Measurements from ENCODE around the gene ETV1.

Gene ETV1

GRCh38 chr7:13984831-13985685 lies 4.4 kb downstream of the ETV1 start:
- H3K9me3 ChIP-seq (ENCODE audit: control insufficient read depth, low read depth, low read length) = no peaks in the 10 kb centered on the region
- peak overlapping the region; percentile 90 for H3K4me3 ChIP-seq (ENCODE audit: low read length)
- H3K27me3 ChIP-seq (ENCODE audit: control insufficient read depth, insufficient read depth, low read length) = no peaks in the 10 kb centered on the region
- H3K9ac ChIP-seq (ENCODE audit: low read length) = peak overlapping the region; percentile 87
- H3K4me1 ChIP-seq (ENCODE audit: control insufficient read depth, low read depth, low read length) = peaks cover 62% of the 10 kb centered on the region
- H3K27ac ChIP-seq (ENCODE audit: low read length) = peak overlapping the region; percentile 18
- peaks cover 9% of the 10 kb centered on the region for H3K36me3 ChIP-seq (ENCODE audit: control insufficient read depth, low read depth, low read length)

- Histone ChIP-seq H3K4me3 (ENCODE audit: low read length) (peak overlapping the region; percentile 90), H3K9ac (ENCODE audit: low read length) (peak overlapping the region; percentile 87), H3K27me3 (ENCODE audit: control insufficient read depth, insufficient read depth, low read length) (no peaks in the 10 kb centered on the region), H3K4me1 (ENCODE audit: control insufficient read depth, low read depth, low read length) (peaks cover 71% of the 10 kb centered on the region), H3K36me3 (ENCODE audit: control insufficient read depth, low read depth, low read length) (peaks cover 9% of the 10 kb centered on the region), H3K27ac (ENCODE audit: low read length) (no peak overlapping the region), H3K9me3 (ENCODE audit: control insufficient read depth, low read depth, low read length) (no peaks in the 10 kb centered on the region)
These were observed 5.4 kb downstream of the ETV1 start for GRCh38 chr7:13984061-13984460.

DNA sequence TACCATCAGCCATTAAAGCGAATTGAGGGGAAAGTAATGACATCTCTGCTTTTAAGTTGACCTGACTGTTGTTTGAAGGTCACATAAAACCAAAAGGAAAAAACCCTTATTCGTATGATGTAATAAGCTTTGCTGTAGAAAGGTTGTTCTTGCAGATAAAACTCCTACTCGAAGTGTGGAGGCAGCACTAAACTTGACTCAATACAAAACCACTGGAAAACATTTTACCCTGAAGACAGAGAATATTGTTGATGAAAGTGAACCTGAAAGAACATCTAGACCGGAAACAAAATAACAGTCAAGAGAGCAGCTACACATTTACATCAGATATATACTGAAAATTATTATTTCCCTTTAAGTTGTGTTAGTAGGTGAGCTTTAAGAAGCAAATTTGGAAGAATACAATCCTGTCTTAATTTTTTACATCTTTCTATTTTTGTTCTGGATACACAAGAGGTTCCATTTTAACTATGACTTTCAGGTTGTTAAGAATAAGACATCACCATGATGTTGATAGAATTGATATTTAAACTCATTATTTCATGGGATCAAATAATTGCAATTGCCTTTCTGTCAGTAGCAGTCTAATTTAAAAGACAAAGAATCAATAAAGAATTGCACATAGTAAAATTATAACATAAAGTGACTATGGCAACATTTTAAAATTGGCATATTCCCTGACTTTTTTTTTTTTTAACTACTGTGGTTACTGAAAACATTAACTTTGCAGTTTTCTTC lies 6.4 kb downstream of the ETV1 start:
- peaks cover 75% of the 10 kb centered on the region for H3K4me1 ChIP-seq (ENCODE audit: control insufficient read depth, low read depth, low read length)
- no peaks in the 10 kb centered on the region for H3K27me3 ChIP-seq (ENCODE audit: control insufficient read depth, insufficient read depth, low read length)
- peak overlapping the region; percentile 17 for H3K9ac ChIP-seq (ENCODE audit: low read length)
- peaks cover 9% of the 10 kb centered on the region for H3K36me3 ChIP-seq (ENCODE audit: control insufficient read depth, low read depth, low read length)
- H3K27ac ChIP-seq (ENCODE audit: low read length) = no peak overlapping the region
- H3K4me3 ChIP-seq (ENCODE audit: low read length) = peak overlapping the region; percentile 90
- no peaks in the 10 kb centered on the region for H3K9me3 ChIP-seq (ENCODE audit: control insufficient read depth, low read depth, low read length)

- no peaks in the 10 kb centered on the region for H3K27me3 ChIP-seq (ENCODE audit: control insufficient read depth, insufficient read depth, low read length)
- H3K36me3 ChIP-seq (ENCODE audit: control insufficient read depth, low read depth, low read length) = peaks cover 18% of the 10 kb centered on the region
- peak overlapping the region; percentile 21 for H3K4me3 ChIP-seq (ENCODE audit: low read length)
- peak overlapping the region; percentile 16 for H3K9ac ChIP-seq (ENCODE audit: low read length)
- no peaks in the 10 kb centered on the region for H3K9me3 ChIP-seq (ENCODE audit: control insufficient read depth, low read depth, low read length)
- H3K27ac ChIP-seq (ENCODE audit: low read length) = no peak overlapping the region
- H3K4me1 ChIP-seq (ENCODE audit: control insufficient read depth, low read depth, low read length) = peaks cover 66% of the 10 kb centered on the region
These were observed 8.4 kb downstream of the ETV1 start for GRCh38 chr7:13981070-13981469.

GRCh38 chr7:13980474-13980873 lies 9.0 kb downstream of the ETV1 start:
- peaks cover 61% of the 10 kb centered on the region for H3K4me1 ChIP-seq (ENCODE audit: control insufficient read depth, low read depth, low read length)
- no peaks in the 10 kb centered on the region for H3K9me3 ChIP-seq (ENCODE audit: control insufficient read depth, low read depth, low read length)
- peaks cover 22% of the 10 kb centered on the region for H3K36me3 ChIP-seq (ENCODE audit: control insufficient read depth, low read depth, low read length)
- no peaks in the 10 kb centered on the region for H3K27me3 ChIP-seq (ENCODE audit: control insufficient read depth, insufficient read depth, low read length)
- H3K27ac ChIP-seq (ENCODE audit: low read length) = peak overlapping the region; percentile 49
- peak overlapping the region; percentile 2 for H3K9ac ChIP-seq (ENCODE audit: low read length)
- H3K4me3 ChIP-seq (ENCODE audit: low read length) = no peak overlapping the region

- Histone ChIP-seq H3K4me1 (ENCODE audit: control insufficient read depth, low read depth, low read length) (peaks cover 57% of the 10 kb centered on the region), H3K27ac (ENCODE audit: low read length) (peak overlapping the region; percentile 49), H3K36me3 (ENCODE audit: control insufficient read depth, low read depth, low read length) (peaks cover 22% of the 10 kb centered on the region), H3K27me3 (ENCODE audit: control insufficient read depth, insufficient read depth, low read length) (no peaks in the 10 kb centered on the region), H3K9ac (ENCODE audit: low read length) (peak overlapping the region; percentile 2), H3K4me3 (ENCODE audit: low read length) (no peak overlapping the region), H3K9me3 (ENCODE audit: control insufficient read depth, low read depth, low read length) (no peaks in the 10 kb centered on the region)
These were observed 9.6 kb downstream of the ETV1 start for GRCh38 chr7:13979671-13980435.

DNA sequence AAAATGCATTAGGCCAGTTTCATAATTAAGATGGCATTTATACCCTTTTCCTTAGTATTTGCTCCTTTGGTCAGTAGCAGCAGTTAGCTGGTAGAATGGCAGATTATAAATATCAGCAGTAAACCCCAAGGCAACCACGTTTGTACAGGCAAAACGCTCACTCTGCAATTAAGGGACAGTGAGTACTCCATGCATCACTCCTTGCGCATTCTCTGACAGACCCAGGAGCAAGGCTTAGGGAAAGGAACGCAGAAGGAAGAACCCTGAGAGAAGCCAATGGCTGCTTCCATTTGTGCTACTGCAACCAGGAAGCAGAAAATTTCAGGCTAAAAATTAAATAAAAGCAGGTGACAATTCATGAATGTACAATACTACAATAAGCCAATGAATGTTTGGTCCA lies 12.9 kb downstream of the ETV1 start:
- Histone ChIP-seq H3K36me3 (ENCODE audit: control insufficient read depth, low read depth, low read length) (peaks cover 29% of the 10 kb centered on the region), H3K9me3 (ENCODE audit: control insufficient read depth, low read depth, low read length) (no peaks in the 10 kb centered on the region), H3K27me3 (ENCODE audit: control insufficient read depth, insufficient read depth, low read length) (no peaks in the 10 kb centered on the region), H3K27ac (ENCODE audit: low read length) (no peak overlapping the region), H3K4me3 (ENCODE audit: low read length) (no peak overlapping the region), H3K9ac (ENCODE audit: low read length) (no peak overlapping the region), H3K4me1 (ENCODE audit: control insufficient read depth, low read depth, low read length) (peaks cover 28% of the 10 kb centered on the region)

- Histone ChIP-seq H3K4me1 (ENCODE audit: control insufficient read depth, low read depth, low read length) (peaks cover 9% of the 10 kb centered on the region), H3K9me3 (ENCODE audit: control insufficient read depth, low read depth, low read length) (no peaks in the 10 kb centered on the region), H3K27ac (ENCODE audit: low read length) (no peak overlapping the region), H3K27me3 (ENCODE audit: control insufficient read depth, insufficient read depth, low read length) (no peaks in the 10 kb centered on the region), H3K4me3 (ENCODE audit: low read length) (no peak overlapping the region), H3K36me3 (ENCODE audit: control insufficient read depth, low read depth, low read length) (peaks cover 11% of the 10 kb centered on the region), H3K9ac (ENCODE audit: low read length) (no peak overlapping the region)
These were observed 24.4 kb downstream of the ETV1 start for GRCh38 chr7:13965077-13965476.

DNA sequence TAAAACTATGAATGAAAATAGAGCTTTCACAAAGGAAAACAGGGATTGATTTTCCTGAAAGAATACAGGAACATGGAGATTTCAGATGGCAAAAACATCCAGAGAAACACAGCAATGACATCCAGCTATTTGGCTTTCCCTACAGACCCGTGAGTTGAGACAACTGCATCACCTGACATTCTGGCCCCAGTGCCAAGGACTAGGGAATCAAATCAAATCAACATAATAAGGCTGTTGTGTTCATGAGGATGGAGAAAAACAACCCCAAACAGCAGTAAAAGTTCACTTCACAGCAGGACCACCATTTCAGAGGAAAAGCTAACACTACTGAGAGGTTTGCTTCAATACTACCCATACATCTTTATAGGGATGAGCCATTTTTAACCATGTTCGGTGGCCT lies 25.5 kb downstream of the ETV1 start:
- Histone ChIP-seq H3K9me3 (ENCODE audit: control insufficient read depth, low read depth, low read length) (no peaks in the 10 kb centered on the region), H3K27me3 (ENCODE audit: control insufficient read depth, insufficient read depth, low read length) (no peaks in the 10 kb centered on the region), H3K27ac (ENCODE audit: low read length) (no peak overlapping the region), H3K9ac (ENCODE audit: low read length) (no peak overlapping the region), H3K4me3 (ENCODE audit: low read length) (no peak overlapping the region), H3K36me3 (ENCODE audit: control insufficient read depth, low read depth, low read length) (peaks cover 11% of the 10 kb centered on the region), H3K4me1 (ENCODE audit: control insufficient read depth, low read depth, low read length) (peaks cover 9% of the 10 kb centered on the region)

DNA sequence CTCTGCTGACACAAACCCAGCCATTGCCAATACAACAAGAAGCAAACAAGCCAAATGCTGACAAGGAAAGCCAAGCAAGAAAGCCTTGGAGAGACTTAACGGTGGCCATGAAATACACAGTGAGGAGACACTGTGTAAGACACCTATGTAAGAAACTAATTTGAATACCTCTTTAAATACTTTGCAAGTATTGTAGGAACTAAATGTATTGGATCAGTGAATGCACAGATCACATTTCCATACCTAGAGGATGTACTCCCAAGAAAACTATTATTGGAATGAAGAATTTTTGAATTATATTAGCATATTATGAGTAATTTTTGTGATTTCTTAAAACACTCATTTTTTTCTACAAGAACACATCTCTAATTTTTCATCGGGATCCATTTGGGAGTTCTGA lies 34.0 kb downstream of the ETV1 start:
- Histone ChIP-seq H3K9me3 (ENCODE audit: control insufficient read depth, low read depth, low read length) (no peaks in the 10 kb centered on the region), H3K4me3 (ENCODE audit: low read length) (no peak overlapping the region), H3K9ac (ENCODE audit: low read length) (no peak overlapping the region), H3K36me3 (ENCODE audit: control insufficient read depth, low read depth, low read length) (no peaks in the 10 kb centered on the region), H3K27ac (ENCODE audit: low read length) (no peak overlapping the region), H3K27me3 (ENCODE audit: control insufficient read depth, insufficient read depth, low read length) (no peaks in the 10 kb centered on the region), H3K4me1 (ENCODE audit: control insufficient read depth, low read depth, low read length) (peaks cover 9% of the 10 kb centered on the region)

- Histone ChIP-seq H3K4me3 (ENCODE audit: low read length) (no peak overlapping the region), H3K27me3 (ENCODE audit: control insufficient read depth, insufficient read depth, low read length) (no peaks in the 10 kb centered on the region), H3K27ac (ENCODE audit: low read length) (no peak overlapping the region), H3K4me1 (ENCODE audit: control insufficient read depth, low read depth, low read length) (peaks cover 22% of the 10 kb centered on the region), H3K9ac (ENCODE audit: low read length) (no peak overlapping the region), H3K36me3 (ENCODE audit: control insufficient read depth, low read depth, low read length) (no peaks in the 10 kb centered on the region), H3K9me3 (ENCODE audit: control insufficient read depth, low read depth, low read length) (no peaks in the 10 kb centered on the region)
These were observed 36.1 kb downstream of the ETV1 start for GRCh38 chr7:13953368-13953767.
